Spleen (tissue), 7 donors: ENCODE results near the gene PSMB2.

Experiments
- POLR2A ChIP-seq, 3 donors: fragments of 450-650 bp; IDR thresholded peaks; one replicate each; pipeline ENCODE4 v1.5.1; 2017; ENCODE audit warnings: antibody characterized with exemption in 3 of 3, mild to moderate bottlenecking in 1 of 3
- TF ChIP-seq, protein P1 (sequence below), 11 experiments: fragments of 200-600 bp in 7 of 11; fragments of 450-650 bp in 4 of 11; sonication (generic) in 4 of 11; IDR thresholded peaks in 8 of 11; conservative IDR thresholded peaks in 3 of 11; 1 replicate in 7 of 11; 2 replicates in 4 of 11; pipeline versions ENCODE4 v1.4.0 to v1.8.0; 2016 to 2021; ENCODE audit warnings: antibody characterized with exemption in 11 of 11, inconsistent platforms in 4 of 11, mild to moderate bottlenecking in 1 of 11
- donor health status: DM: no; HTN: no; CAD: no; lungs with moderate emphysema.
- donor health status: DM: no; HTN: no; CAD: no.
- donor health status: DM: no; HTN: no; CAD: no.

GRCh38 chr1:35611655-35612054 lies 29.7 kb downstream of the PSMB2 start:
- TF ChIP-seq, protein P1, sequence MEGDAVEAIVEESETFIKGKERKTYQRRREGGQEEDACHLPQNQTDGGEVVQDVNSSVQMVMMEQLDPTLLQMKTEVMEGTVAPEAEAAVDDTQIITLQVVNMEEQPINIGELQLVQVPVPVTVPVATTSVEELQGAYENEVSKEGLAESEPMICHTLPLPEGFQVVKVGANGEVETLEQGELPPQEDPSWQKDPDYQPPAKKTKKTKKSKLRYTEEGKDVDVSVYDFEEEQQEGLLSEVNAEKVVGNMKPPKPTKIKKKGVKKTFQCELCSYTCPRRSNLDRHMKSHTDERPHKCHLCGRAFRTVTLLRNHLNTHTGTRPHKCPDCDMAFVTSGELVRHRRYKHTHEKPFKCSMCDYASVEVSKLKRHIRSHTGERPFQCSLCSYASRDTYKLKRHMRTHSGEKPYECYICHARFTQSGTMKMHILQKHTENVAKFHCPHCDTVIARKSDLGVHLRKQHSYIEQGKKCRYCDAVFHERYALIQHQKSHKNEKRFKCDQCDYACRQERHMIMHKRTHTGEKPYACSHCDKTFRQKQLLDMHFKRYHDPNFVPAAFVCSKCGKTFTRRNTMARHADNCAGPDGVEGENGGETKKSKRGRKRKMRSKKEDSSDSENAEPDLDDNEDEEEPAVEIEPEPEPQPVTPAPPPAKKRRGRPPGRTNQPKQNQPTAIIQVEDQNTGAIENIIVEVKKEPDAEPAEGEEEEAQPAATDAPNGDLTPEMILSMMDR (IDR thresholded peaks at IDR 0.05 in 8 of 11, conservative IDR thresholded peaks at IDR 0.05 in 3 of 11), result no peak
- TF ChIP-seq POLR2A (IDR thresholded peaks at IDR 0.05), result no peak
